G401 (cell line): ENCODE measurements around the gene ARHGEF37. TPM values are rescaled to one million over a fixed set of nuclear protein-coding genes. Genes with fewer than 3 reads are reported as not detected.
"Not testable (repeated sequence)": the region's sequence is repeated elsewhere in the genome, so short reads cannot be mapped to it uniquely, and the experiment has no call there.

ENCODE experiments used
- DNase-seq: peaks from one replicate; pipeline ENCODE4 v3.0.0-alpha.2; 2015; ENCODE audit warnings: low spot score
- in situ Hi-C: cut with HindIII; loops from 2 replicates; pipeline ENCODE4 v1.10.0; 2016; ENCODE audit warnings: low sequenced_read_pairs, mixed read lengths
- total RNA-seq: library from RNA; depleted of rRNA; stranded (reverse); fragments of >200 nt; shearing (Covaris generic); gene quantifications from 2 replicates; pipeline ENCODE4 v1.2.3, GENCODE V29; 2014; rRNA removed

ARHGEF37 gene, protein sequence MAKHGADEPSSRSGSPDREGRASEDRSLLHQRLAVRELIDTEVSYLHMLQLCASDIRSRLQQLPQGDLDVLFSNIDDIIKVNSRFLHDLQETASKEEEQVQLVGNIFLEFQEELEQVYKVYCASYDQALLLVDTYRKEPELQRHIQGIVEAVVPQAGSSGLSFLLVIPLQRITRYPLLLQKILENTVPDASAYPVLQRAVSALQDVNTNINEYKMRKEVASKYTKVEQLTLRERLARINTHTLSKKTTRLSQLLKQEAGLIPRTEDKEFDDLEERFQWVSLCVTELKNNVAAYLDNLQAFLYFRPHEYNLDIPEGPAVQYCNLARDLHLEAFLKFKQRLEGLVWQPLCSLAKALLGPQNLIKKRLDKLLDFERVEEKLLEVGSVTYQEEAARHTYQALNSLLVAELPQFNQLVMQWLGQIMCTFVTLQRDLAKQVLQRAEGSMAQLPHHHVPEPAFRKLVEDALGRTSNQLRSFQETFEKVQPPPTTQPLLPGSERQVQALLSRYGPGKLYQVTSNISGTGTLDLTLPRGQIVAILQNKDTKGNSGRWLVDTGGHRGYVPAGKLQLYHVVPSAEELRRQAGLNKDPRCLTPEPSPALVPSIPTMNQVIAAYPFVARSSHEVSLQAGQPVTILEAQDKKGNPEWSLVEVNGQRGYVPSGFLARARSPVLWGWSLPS
- total RNA-seq, result not detected in 2 replicates

DNA sequence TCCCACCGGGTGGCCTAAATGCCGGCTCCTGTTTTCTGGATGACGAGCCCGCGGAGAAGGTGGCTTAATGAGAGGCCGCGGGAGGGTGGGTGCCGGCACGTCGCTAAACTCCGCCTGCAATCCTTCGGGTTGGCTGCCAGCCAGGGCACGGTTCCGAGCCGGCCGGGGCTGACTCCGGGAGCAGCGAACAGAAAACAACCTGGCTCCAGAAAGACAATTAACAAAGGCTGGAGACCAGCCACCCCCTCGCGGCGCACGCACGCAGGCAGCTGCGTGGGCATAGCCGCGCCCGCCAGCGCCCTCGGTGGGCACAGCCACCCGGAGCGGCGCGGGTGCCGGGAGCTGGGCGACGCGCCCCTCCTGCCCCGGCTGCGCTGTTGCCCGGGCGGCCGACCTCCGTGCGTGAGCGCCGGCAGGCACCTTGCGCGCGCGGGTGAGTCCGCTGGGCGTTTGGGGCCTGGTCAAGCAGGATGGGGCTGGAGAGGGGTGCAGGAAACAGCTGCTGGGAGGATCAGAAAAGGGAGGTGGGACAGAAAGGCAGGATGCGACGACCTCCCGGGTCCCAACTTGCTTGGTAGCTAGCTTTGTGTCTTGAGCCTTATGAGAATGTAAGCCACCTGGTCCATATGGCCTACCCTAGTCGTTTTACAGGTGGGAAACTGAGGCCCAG, at the start of gene ARHGEF37:
Gene ARHGEF37, plus strand, starts transcription at position 307 of the 670 bp plus-strand sequence. CDS start 16,272 bp downstream, outside the sequence.
- peak; percentile 82 for DNase-seq
- in situ Hi-C loops, result no loop called here

DNA sequence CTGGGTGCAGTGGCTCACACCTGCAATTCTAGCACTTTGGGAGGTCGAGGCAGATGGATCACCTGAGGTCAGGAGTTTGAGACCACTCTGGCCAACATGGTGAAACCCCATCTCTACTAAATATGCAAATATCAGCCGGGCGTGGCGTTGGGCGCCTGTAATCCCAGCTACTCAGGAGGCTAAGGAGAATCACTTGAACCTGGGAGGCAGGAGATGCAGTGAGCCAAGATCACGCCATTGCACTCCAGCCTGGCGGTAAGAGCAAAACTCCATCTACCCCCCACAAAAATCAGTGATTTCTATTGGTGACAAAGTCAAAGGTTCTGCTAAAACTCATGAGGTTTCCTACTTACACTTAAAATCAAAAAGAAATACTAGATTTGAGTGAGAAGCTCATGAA, 48.9 kb upstream of the ARHGEF37 start:
- in situ Hi-C loops, result no loop called here

DNA sequence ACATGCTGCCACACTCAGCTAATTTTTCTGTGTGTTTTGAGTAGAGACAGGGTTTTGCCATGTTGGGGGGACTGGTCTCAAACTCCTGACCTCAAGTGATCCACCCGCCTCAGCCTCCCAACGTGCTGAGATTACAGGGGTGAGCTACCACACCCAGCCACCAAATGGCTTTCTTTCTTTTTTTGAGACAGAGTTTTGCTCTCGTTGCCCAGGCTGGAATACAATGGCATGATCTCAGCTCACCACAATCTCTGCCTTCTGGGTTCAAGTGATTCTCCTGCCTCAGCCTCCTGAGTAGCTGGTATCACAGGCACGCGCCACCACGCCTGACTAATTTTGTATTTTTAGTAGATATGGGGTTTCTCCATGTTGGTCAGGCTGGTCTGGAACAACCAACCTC, 45.5 kb upstream of the ARHGEF37 start:
- DNase-seq, in situ Hi-C loops: not testable (repeated sequence)

More for the DNA sequence above, 48.9 kb upstream of the ARHGEF37 start:
- DNase-seq, result no peak

DNA sequence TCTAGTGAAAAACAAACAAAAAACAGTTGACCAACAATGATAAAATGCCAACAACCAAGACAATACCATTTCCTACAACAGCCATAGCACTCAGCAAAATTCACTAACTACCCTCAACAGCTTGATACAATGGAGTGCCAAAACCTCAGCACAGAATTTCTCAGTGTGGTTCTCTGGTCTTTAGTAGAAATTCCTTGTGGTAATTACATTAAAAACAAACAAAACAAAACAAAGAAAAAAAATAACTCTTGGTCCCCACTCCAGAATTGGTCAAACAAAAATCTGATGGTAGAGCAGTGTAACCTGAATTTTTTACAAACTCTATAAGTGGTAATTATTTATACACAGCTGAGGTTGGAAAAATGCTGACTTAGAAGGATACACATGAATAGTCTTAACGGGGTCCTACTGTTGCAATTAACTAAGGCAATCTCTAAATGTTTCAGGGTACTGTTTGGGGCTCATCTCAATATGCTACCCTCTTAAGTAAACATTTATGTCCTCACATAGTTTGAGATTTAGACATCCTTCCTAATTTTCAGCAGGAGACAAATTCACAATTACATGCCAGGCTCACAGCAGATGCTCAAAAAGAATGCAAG, 43.8 kb upstream of the ARHGEF37 start:
- in situ Hi-C loops, result no loop called here
- no peak for DNase-seq

DNA sequence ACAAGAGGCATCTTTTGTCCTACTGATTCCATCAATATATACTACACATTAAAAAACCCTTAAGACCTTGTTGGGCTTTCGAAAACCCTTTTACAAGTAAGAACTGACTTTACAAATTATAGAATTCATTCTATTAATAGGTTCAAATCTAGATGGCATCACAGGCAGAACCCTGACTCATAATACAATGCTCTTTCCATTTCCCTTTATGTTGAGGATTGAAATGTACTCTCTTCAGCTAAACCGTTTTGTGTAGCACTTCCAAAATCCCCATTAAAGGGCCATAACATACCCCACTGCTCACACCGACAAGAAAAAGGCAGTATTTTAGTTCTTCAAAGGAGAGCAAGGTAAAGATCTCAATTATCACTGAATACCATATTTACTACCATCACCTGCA, 41.2 kb upstream of the ARHGEF37 start:
- no peak for DNase-seq
- in situ Hi-C loops, result no loop called here

DNA sequence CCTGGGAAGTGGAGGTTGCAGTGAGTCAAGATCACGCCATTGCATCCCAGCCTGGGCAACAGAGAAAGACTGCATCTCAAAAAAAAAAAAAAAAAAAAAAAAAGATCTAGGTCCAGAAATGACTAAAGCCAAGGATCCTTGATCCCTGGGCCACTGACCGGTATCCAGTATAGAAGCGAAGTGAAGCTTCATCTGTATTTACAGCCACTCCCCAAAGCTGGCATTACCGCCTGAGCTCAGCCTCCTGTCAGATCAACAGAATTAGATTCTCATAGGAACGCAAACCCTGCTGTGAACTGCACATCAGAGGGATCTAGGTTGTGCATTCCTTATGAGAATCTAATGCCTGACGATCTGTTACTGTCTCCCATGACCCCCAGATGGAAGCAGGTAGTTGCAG, 39.4 kb upstream of the ARHGEF37 start:
- in situ Hi-C loops, result no loop called here
- DNase-seq, result no peak

DNA sequence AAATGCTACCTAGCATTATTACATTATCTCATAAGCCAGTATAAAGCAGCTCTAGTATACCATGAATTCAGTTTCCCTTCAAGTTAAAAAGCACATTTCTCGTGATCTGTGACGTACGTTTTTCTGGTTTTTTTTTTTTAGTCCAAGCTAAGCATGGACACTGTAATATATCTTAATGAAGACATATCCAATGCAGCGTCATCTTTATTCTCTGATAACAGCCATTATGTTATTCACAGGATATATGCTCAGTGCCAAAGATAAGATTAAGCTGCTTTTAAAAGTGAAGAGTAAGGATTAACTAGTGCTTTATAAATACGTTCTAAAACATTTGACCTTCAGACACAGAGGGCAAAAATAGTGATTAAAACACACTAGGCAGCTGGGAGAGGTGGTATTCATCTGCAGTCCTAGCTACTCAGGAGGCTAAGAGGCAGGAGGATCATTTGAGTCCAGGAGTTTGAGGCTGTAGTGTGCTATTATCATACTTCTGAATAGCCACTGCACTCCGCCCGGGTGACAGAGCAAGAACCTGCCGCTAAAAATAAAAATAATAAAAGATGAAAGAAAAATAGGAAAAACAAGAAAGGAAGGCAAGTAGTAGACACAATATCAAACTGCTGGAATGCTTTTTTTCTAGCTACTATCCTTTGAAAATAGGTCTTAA, 37.8 kb upstream of the ARHGEF37 start:
- in situ Hi-C loops, result no loop called here
- DNase-seq, result no peak

DNA sequence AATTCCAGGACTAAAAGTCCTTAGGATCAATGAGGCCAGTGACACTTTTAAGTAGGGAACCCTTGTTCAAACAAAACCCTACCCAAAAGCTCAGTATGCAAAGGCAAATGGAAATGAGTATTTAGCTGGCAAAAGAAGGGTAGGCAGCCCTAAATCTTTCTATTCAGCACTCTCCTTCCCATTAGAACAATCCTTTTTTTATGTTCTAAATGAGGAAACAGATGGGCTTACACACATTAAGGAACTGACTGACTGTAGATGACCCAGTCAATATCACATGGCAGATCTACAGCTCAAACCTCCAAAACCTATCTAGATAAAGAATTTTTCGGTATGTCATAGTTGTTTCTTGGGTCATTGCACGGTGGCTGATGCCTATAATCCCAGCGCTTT, 37.3 kb upstream of the ARHGEF37 start:
- in situ Hi-C loops, result no loop called here
- DNase-seq, result no peak

DNA sequence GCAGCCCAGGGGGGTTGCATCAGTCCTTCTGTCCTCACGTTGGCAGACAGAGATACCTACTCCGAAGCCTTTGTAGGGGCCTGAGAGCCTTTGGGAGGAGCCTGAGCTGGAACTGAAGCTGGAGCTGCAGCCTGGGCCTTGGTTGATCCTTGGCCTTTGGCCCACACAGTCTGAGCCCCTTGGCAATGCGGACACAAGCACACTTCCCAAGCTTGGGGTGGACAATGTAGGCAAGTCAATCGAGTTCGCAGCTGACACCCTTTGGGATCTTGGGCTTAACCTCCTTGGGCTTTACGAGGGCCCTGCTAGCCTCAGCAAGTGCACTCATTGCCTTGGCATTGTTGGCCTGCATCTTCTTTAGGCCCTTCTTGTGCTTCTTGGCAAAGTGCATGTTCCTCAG, 36.0 kb upstream of the ARHGEF37 start:
- in situ Hi-C loops, result no loop called here
- no peak for DNase-seq

DNA sequence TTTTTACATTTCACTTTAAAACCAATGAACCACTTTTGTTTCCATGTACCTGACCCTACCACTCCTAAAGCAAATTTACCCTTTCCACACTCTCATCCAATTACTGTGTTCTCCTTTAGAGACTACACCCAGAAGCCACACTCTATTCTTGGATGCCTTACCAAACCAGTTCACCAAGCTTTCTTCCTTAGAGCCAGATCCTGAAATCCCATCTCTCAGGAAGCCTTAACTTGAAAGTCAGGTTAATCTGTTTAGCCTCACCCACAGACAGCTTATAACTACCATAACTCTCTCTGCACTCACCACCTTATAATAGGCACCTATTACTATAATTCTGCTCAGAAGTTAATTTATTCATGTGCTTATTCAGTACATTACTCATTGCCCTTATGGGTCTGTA, 34.3 kb upstream of the ARHGEF37 start:
- in situ Hi-C loops, result no loop called here

DNA sequence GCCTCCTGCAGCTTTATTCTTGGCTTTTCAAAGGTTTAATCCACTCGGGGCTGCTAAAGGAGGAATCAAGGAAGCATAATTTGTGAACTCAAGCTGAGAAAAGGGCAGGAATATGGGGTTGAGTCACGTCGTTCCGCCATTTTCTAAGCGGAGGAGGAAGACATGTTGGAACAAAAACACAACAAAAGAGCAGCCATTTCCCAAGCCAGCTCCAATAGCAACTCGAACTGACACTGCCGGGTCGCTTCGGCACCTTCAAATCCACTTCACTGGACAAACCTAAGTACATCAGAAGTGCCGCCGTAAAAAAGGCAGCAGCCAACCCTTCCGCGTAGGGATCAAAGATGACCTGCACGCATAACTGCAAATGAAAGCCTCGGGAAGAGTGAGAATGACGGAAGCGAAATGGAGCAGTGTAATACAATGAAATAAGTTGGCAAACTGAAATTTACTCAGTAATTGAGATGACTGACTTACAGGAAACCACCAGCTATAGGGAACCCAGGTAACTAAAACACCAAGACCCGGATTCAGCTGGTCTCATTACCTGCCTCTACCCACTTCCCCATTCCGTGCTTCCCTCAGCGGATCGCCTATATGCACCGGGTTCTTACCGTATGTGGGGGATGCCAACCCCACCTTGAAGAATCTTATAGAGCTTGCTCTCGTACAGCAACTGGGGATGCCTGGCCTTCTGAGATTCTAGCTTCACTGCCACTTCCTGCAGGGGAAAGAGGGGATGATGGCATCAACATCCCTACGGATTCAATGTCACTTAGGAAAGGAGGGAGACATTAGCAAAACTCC, 31.6 kb upstream of the ARHGEF37 start:
- in situ Hi-C loops, result no loop called here

More for the DNA sequence above, 34.3 kb upstream of the ARHGEF37 start:
- no peak for DNase-seq

DNA sequence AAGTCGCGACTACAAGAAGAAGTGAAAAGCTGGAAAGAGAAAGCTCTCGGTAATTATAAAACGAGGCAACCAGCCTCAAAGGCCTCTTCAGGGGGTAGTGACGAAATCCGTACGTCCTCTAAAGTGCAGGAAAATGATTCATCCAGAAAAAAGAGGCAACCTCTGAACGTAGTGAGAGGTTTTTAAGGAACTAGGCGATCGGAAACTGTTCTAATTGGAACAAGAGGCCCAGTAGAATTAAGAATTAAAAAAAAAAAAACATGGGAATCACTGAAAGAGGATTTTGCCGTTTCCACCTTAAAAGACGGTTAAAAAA, 31.1 kb upstream of the ARHGEF37 start:
- in situ Hi-C loops, result no loop called here
- no peak for DNase-seq

More for the DNA sequence above, 31.6 kb upstream of the ARHGEF37 start:
- DNase-seq, result peak; percentile 54

DNA sequence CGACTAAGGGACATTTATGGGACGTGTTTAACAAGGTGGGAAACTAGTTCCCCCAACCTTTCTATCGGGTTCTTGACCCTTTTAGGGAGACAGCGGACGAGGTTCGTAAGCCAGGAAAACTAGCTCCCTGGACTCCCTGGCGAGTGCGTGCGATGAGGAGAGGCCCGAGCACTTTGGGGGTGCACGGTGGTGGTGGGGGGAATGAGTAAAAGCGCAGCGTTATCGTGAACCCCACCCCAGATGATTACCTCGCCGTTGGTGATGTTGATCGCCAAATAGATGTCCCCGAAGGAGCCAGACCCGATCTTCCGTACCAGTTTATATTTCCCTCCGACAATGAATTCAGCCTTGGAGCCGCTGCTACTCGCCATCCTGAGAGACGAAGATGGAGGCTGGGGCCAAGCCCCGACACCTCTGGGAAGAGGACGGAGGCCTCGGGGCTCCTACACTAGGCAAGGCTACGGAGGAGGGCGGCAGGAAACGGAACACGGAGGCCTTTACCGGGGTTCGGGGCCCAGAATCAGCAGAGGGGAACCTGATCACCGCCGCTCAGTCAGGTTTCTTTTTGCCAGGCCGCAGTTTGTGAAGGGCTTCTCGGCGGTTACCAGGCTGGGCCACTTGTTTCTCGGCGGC, 30.6 kb upstream of the ARHGEF37 start:
- no peak for DNase-seq
- in situ Hi-C loops, result no loop called here

DNA sequence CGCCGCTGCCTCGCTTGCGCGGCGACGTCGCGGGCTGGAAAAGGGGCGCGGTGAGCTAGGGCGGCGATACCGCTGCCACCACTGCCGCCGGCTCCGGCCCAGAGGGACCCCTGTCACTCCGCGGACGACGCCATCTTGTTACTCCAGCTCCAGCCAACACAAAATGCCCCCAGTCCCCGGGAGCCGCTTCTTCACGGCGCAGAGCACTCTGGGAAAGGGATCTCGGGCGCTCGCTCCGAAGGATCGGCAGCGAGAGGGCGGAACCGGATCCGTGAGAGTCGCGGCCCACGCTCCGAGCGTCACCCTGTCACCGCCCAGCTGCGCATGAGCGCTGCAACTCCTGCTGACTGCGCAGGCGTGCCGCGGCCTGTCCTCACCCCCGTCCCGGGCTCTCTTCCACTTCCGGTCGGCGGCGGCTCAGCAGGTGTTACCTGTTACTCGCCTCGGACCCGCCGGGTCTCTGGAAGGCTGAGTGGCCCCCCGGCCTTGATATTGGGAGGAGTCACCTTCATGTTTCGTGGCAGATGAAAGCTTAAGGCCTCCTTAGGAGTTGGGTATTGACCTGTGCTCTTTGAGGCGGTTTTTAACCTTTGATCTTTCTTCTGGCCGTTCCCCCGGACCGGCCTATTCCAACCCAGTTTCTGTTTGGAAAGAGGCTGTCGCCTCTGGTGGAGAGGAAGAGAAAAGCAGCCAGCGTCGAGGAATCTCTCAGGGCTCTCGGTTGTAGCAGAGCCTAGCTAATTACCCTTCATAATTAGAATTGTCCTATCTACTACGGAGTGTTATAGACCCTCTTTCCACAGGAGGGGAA, 29.9 kb upstream of the ARHGEF37 start, which contains the start of gene CSNK1A1:
Gene CSNK1A1, minus strand, starts transcription at position 213 of the 811 bp plus-strand sequence. CDS start 475 bp downstream, outside the sequence.
- in situ Hi-C loops, result no loop called here
- peak; percentile 97 for DNase-seq

DNA sequence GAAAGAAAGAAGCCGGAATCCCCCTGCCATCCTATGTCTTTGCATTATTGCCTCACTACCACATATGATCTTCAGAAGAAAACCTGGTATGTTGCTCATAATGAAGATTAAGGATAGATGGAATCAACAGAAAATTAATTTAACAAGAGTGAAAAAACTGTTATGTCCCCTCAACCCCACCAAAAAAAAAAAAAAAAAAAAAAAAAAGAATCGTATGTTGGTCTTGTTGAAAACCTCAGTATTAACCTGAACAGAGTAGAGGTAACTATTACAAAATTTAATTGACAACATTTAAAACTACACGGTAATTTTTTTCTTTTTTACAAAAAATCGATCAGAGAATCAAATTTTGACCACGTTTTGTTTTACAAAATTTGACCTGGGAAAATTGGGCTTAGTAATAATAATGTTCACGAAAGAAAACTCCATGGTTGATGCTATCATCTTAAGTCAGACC, 29.2 kb upstream of the ARHGEF37 start:
- in situ Hi-C loops, result no loop called here

DNA sequence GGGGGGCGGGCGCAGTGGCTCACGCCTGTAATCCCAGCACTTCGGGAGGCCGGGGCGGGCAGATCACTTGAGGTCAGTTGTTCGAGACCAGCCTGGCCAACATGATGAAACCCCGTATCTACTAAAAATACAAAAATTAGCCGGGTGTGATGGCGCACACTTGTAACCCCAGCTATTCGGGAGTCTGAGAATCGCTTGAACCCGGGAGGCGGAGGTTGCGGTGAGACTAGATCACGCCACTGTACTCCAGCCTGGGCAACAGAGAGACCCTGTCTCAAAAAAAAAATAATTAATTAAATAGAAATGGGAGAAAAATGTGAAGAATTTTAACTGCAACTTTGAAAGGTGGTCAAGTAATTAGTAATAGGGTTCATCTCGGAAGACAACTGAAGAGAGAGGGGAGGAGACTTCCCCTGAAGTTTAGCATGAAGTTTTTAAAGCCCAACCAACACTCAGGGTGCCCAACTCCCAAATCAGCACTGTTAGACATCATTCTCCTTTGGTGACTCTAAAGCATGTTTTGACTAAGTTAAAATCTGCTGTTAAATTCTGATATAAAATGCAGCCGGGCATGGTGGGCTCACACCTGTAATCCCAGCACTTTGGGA, 28.6 kb upstream of the ARHGEF37 start:
- no peak for DNase-seq
- in situ Hi-C loops, result no loop called here

More for the DNA sequence above, 29.2 kb upstream of the ARHGEF37 start:
- no peak for DNase-seq

DNA sequence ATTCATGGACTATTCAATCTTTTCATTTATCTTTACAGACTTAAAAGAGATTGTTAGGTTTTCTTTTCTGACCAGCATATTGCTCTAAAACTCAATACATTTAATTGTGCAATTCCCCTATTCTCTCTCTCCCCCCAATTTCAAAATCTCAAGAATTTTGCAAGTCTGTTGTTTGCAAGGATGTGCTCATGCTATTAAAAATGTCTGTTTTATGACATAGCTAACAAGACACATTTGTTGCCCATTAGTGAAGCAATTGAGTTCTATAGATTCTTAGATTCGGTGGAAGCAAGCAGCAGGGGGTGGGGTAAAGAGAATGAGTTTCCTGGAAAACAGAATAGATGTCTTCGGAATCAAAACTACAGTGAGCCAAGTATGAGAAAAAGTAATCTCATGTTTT, 21.6 kb upstream of the ARHGEF37 start:
- no peak for DNase-seq
- in situ Hi-C loops, result no loop called here
